Spleen (tissue), 7 donors: ENCODE results near the gene TBX3.

ENCODE experiments used
- CTCF ChIP-seq, 11 experiments: fragments of 200-600 bp in 7 of 11; fragments of 450-650 bp in 4 of 11; sonication (generic) in 4 of 11; IDR thresholded peaks in 8 of 11; conservative IDR thresholded peaks in 3 of 11; 1 replicate in 7 of 11; 2 replicates in 4 of 11; pipeline versions ENCODE4 v1.4.0 to v1.8.0; 2016 to 2021; ENCODE audit warnings: antibody characterized with exemption in 11 of 11, inconsistent platforms in 4 of 11, mild to moderate bottlenecking in 1 of 11
- POLR2A ChIP-seq, 3 donors: fragments of 450-650 bp; IDR thresholded peaks; one replicate each; pipeline ENCODE4 v1.5.1; 2017; ENCODE audit warnings: antibody characterized with exemption in 3 of 3, mild to moderate bottlenecking in 1 of 3
- POLR2AphosphoS5 ChIP-seq, 3 donors: sonication (generic); formaldehyde crosslinking; IDR thresholded peaks; one replicate each; pipeline ENCODE4 v1.5.1; 2017; ENCODE audit warnings: antibody characterized with exemption in 3 of 3
- donor health status: DM: no; HTN: no; CAD: no; lungs with moderate emphysema.
- donor health status: DM: no; HTN: no; CAD: no.
- donor health status: DM: no; HTN: no; CAD: no.

- TF ChIP-seq CTCF (IDR thresholded peaks at IDR 0.05 in 8 of 11, conservative IDR thresholded peaks at IDR 0.05 in 3 of 11): peak in 10 of 11 experiments; percentile 22 to 72 (median 52)
- peak in 1 of 3 donors; percentile 66 for TF ChIP-seq POLR2A (IDR thresholded peaks at IDR 0.05)
- TF ChIP-seq POLR2AphosphoS5 (IDR thresholded peaks at IDR 0.05): peak; percentile 83 to 93 (median 90)
Observed at GRCh38 chr12:114684098-114684869, at the start of gene TBX3.
